HG02970 (cell line): ENCODE measurements around the gene BLOC1S2.
"Not testable (repeated sequence)": the region's sequence is repeated elsewhere in the genome, so short reads cannot be mapped to it uniquely, and the experiment has no call there.

Experiments used
- ATAC-seq: cut with Tn5 transposase; IDR thresholded peaks from one replicate; pipeline ENCODE4 v1.9.1; 2021; ENCODE audit warnings: mild to moderate bottlenecking, moderate library complexity, moderate number of reproducible peaks; ENCODE audit not compliant: unreplicated experiment, low FRiP score

BLOC1S2 gene

DNA sequence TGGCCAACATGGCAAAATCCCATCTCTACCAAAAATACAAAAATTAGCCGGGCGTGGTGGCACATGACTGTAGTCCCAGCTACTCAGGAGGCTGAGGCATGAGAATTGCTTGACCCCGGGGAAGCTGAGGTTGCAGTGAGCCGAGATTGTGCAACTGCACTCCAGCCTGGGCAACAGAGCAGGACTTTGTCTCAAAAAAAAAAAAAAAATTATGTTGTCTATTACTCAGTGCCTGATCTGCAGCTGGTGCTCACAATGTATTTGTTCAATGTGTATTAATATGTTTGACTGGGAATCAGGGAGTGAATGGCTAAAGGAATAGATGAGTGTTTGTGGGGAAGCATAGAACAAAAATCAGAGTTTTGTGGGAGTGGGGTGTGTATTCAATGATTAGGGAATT is 5.8 kb upstream of the BLOC1S2 start:
- not testable (repeated sequence) for ATAC-seq

DNA sequence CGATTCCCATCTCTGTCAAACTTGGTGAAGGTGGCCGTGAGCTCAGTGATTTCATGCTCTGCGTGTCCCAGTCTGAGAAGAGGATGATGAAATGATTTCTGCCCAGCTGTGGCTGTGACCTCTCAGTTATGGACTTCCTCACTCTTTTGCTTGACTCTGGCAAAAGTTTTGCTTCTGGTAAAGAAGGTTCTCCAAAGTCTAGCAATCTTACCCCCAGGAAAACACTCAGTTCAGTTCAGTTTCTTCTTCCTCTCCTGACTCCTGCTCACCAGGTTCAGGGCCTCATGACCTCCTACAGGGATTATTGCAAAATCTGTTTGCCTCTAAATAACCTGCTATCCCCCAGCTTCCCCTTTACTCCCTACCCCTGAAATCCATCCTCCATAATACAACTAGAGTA is 4.9 kb upstream of the BLOC1S2 start:
- ATAC-seq, result no peak

DNA sequence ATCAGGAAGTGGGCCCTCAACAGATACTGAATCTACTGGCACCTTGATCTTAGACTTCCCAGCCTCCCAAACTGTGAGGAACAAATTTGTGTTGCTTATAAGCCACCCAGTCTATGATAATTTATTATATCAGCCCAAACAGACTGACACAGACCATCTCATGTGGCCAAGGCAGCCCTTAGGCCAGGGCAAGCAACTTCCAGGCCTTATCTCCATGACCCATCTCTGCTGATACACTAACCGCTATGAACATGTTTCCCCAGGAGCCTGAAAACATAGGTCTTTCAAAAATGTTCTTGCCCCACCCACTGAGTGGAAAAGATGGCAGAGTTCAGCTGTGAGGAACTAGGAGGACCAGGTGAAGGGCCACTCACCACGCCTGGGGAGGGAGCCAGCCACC is 3.2 kb upstream of the BLOC1S2 start:
- ATAC-seq, result no peak

DNA sequence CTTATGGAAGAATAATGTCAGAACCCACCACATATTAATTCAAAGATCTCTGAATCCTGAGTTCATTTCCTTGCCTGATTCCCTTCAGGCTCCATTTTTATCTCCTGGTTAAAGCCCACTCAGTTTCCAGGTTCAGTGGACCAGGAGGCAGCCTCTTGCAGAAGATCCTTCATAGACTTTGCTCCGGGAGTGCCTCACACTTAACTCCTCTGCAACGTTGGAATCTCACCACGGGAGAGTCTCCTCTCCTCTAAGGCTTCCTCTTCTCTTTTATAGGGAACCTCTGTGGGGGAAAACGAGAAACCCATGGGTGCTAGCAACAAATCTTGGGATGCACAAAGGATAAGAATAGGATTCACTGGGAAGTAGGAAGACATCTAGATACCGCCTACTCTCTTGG is 1.7 kb upstream of the BLOC1S2 start:
- ATAC-seq, result no peak

DNA sequence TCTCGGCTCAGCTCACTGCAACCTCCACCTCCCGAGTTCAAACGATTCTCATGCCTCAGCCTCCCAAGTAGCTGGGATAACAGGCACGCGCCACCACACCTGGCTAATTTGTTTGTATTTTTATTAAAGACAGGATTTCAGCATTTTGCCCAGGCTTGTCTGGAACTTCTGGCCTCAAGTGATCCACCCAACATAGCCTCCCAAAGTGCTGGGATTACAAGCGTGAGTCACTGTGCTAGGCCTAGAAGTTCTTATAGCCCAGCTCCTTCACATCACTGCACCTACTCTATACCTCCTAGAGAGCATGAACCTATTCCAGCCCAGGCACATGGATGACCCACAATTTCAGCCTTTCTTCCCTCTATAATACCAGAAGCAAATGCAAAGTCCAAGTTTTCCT is 1.3 kb upstream of the BLOC1S2 start:
- ATAC-seq, result no peak

DNA sequence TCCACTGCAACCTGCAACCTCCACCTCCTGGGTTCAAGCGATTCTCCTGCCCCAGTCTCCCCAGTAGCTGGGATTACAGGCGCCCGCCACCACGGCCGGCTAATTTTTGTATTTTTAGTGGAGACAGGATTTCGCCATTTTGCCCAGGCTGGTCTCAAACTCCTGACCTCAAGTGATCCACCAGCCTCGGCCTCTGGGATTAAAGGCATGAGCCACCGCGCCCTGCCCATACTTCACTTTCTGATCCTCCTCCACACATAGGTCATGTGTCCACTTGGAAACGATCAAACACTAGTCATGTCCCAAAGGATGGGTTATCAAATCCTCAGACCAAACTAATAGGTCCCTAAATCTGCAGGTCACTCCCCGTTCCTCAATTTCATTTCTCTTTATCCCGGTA is 1.2 kb downstream of the BLOC1S2 start:
- not testable (repeated sequence) for ATAC-seq

DNA sequence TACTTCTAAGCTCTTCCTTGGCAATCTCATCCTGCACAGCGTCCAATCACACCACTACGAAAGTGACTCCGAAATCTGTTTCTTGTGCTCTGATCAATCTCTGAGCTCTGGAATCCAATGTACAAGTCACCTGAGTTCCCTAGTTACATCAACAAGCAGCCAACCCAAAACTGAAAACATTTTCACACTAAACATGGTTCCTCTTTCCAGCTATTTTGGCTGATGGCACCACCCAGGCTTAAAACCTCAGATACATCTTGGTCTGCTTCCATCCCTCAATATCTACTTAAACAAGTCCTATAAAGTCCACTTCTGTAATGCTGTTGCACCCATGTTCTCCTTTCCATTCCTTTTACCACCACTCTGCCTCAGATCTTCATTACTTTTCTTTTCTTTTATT is 3.6 kb downstream of the BLOC1S2 start:
- no peak for ATAC-seq

DNA sequence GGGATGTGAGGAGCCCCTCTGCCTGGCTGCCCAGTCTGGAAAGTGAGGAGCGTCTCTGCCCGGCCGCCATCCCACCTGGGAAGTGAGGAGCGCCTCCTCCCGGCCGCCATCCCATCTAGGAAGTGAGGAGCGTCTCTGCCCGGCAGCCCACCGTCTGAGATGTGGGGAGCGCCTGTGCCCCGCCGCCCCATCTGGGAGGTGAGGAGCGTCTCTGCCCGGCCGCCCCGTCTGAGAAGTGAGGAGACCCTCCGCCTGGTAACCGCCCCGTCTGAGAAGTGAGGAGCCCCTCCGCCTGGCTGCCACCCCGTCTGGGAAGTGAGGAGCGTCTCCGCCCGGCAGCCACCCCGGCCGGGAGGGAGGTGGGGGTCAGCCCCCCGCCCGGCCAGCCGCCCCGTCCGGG is 9.5 kb downstream of the BLOC1S2 start:
- ATAC-seq, result not testable (repeated sequence)

DNA sequence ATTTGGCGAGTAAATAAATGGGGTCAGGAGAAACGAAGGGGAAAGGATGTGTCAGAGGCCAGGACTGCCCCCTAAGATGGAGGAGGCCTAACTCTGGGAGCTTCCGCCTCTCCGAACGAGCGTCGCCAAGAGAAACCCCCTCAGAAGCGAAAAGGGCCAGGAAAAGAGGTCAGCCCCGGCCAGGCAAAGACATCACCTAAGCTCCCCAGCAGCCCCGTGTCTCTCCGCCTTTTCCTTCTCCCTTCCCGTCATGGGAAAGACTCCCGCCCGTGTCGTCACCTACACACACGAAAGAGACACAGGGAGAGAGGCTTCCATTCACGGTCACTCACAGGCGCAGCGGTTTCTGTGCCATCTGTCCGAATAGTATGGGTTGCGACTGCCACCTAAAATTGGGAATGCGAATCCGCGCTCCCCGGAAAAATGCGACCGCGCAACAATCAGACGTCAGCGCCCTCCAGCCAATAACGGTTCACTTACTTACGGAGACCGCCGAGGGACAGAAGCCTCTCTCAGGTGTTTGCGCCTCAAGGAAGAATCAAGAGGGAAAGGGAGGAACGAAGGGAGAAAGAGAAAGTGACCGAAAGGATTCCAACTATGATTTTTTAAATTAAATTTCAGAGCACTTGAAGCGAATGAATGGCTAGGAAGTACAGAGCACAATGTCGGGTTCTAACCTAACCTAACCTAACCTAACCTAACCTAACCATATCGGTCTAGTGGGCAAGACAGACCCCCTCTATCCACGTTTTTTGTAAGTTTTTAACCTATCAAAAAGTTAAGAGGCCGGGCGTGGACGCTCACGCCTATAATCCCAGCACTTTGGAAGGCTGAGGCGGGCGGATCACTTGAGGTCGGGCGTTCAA is 19.0 kb downstream of the BLOC1S2 start, which contains the start of gene CWF19L1:
CWF19L1 (minus strand) TSS at position 400 of the 866 bp plus-strand sequence; CDS start at position 355, 45 bp downstream.
- peak; percentile 60 for ATAC-seq

DNA sequence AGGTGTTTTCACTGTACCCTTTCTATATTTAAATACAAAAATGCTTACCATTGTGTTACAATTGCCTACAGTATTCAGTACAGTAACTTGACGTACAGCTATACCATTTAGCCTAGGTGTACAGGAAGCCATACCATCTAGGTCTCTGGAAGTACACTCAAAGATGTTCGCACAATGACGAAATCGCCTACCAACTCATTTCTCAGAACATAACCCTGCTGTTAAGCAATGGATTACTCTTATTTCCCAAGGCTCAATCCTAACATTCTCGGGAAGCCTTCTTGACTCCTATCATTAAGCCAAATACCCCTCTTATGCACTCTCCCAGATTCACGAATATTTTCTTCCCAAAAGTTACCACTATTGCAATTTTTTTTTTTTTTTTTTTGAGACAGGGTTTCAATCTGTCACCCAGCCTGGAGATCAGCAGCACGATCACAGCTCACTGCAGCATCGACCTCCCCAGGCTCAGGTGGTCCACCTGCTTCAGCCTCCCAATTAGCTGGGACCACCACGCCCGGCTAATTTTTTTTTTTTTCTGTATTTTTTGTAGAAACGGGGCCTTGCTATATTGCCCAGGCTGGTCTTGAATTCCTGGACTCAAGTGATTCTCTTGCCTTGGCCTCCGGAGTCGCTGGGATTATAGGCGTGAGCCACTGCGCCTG is 20.5 kb downstream of the BLOC1S2 start:
- no peak for ATAC-seq

DNA sequence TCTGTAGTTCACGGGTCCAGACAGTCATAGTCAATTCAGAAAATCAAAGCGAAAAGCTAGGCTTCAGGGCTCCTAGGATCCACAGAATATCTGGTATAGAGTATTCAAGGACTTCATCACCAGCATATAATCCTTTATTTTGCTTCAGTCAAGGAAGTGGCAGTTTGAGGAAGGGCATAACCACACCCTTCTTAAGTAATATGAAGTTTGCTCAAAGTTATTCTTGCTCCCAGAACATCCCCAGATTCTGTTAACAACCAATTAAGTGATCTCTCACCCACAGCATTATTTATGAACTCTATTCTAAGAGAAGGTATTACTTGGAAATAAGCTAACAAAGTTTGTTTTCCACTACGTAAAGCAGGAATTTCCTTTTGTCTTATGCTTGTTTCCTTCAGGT is 32.3 kb downstream of the BLOC1S2 start:
- no peak for ATAC-seq

DNA sequence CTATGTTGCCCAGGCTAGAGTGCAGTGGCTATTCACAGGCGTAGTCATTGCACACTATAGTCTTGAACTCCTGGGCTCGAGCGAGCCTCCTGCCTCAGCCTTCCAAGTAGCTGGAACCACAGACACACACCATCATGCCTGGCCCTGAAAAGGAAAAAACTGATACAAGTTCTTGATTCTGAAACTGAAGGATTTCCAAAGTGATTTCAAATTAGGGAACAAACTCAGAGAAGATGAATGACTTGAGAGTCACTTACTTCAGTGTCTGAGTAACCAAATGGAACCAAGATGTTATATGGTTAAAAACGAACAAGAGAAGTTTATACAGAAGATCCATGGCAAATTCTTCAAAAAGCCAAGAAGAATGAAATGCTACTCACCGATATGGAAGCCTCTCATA is 33.4 kb downstream of the BLOC1S2 start:
- no peak for ATAC-seq

DNA sequence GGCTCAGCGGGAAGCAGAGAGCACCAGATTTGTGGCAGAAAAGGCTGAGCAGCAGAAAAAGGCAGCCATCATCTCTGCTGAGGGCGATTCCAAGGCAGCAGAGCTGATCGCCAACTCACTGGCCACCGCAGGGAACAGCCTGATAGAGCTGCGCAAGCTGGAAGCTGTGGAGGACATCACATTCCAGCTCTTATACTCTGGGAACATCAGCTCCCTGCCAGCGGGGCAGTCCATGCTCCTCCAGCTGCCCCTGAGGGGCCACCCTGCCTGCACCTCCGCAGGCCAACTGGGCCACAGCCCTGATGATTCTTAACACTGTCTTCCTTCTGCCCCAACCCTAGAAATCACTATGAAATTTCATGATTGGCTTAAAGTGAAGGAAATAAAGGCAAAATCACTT is 37.7 kb downstream of the BLOC1S2 start:
- ATAC-seq, result no peak

DNA sequence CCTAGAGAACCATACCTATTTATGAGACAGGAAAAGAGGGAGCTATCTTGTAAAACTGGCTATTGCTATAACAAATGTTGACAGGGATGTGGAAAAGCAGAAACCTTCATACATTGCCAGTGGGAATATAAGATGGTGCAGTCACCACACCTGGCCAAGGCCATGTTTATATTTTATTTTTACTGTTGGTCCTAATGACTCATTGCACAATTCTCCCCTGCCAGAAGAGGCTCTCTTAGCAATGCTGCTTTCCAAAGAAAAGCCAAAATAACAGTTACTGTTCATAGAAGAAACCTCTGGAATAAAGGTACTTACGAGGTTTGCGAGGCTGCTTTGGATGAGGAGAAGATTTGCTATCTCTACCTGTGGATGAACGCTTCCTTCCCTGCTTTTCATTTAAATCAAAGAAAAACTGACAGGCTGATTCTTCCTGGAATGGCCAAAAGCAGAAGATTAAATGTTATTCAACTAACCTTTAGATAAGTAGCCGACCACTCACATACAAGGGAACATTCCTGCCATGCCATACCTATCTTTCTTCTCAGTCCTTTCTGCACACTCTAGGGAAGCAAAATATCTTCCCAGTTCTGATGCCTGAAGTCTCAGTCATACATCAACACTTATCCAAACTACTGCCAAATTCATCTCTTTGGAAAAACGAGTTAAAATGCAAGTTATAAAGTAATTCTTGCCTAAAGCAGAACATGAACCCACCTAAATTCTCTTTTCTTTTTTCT is 40.8 kb downstream of the BLOC1S2 start:
- ATAC-seq, result no peak

DNA sequence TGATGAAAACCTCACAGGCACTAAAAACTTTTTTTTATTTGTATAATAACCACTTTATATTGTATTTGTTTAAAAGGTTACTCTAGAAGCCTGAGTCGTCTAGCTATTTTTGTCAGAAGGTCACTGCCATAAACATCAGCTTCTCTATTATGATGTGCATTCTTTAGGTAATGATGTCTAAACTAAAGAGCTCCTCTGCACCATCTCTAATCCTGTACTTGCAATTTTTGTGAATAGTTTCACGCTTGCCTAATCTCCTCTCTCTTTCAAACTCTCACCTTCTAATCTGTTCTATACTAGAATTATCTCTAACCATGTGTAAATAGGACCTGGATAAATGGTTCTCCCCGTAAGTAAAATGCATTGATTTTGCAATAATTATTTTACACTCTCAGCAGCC is 46.6 kb downstream of the BLOC1S2 start:
- ATAC-seq, result no peak

DNA sequence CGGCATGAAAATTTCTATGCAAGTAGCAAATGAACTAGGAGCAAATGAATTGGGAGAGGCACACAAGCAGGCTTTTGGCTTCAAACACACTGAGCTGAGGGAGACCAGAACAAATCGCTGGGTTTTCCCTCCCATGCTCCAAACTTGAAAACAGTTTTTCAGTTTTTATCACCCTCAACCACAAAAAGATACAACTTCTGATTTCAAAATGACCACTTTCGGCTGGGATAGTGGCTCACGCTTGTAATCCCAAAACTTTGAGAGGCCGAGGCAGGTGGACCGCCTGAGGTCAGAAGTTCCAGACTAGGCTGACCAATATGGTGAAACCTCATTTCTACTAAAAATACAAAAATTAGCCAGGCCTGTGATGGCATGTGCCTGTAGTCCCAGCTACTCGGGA is 48.1 kb downstream of the BLOC1S2 start:
- ATAC-seq, result no peak

DNA sequence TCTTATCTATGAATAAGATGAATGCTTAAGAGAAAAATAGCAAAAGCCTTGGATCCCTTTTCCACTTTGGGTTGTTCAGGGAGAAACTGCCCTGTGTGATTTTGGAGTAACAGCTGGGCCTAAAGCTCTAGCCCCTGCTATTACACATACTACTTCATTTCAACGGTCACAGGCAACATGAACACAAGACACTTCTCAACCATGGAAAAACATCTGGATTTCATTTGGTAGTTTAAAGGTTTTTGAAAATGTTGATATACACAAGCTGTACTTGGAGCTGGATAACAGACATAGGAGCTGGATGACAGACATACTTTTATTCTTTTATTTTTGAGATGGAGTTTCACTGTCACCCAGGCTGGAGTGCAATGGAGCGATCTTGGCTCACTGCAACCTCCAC is 54.4 kb downstream of the BLOC1S2 start:
- ATAC-seq, result no peak

DNA sequence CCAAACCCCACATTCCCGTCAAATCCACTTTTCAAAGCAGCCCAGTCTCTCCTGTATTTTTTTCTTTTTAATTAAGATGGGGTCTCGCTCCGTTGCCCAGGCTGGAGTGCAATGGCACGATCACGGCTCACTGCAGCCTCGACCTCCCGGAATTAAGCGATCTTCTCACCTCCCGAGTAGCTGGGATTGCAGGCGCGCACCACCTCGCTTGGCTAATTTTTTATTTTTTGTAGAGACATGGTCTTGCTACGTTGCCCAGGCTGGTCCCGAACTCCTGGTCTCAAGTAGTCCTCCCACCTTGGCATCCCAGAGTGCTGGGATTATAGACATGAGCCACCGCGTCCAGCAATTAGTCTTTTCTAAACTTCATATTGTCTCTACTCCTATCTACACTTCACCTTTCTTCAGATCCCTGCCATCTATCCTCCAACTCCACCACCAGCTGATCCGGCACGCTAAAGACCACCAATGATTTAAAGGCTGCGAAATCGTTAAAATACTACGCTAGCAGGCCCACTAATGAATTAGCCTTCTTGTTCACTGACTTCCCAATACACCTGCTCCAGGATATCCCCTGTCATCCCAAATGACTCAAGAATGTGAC is 56.6 kb downstream of the BLOC1S2 start:
- ATAC-seq, result no peak

DNA sequence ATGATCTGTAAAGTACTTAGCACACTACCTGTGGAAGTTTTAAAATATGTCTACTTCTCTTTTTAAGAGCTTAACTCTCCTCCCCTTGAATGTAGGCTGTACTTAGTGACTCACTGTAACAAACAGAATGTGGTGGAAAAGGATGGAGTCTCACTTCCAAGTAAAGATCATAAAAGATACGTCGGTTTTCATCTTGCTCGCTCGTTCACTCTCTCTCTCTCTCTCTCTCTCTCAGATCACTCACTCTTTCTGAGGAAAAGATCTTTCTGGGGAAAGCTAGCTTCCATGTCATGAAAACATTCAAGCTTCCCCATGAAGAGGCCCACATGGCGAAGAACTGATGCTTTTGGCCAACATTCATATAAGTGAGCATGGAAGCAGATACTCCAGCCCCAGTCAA is 62.6 kb downstream of the BLOC1S2 start:
- no peak for ATAC-seq
